Kidney glomerular epithelial cell (primary cell): ENCODE results near the gene RCAN2.

ENCODE experiments used
- DNase-seq: peaks from one replicate; lab custom pipeline; 2025; lab: John Stamatoyannopoulos, UW

Gene RCAN2

DNA sequence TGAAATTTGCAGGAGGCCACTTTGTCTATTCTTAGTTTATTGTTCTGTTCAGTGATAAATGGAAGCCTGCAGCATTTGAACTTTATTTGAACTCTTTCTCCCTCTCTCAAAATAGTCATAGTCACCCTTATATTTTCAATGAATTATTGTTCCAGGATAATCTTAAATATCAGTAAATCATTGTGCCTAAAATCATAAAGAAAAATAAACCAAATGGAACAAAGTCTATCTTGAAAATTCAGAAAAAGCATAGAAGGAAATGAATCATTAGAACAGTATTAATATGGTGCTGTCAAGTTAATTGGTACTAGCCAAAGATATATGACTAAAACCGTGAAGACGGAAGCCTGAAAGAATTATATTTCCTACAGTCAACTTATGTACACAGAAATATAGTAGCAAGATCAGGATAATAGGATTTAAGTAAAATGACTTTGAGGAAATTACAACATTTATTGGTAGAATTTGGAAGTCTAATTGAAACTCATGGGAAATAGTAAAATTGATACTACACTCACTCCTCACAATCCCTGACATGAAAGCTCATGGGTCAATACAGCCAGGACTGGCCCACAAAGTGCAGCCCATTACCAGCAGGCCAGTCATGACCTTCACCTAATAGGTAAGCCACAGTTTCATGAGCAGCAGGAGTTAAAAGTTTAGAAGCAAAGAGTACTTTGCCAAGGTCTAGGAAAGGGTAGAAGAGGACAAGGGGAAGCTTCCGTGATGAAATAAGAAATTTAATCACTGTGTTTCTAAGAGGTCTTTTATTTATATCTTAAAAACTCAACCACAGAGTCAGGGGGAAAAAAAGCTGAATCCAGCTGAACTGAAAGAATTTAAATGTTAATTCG, 200.6 kb downstream of the RCAN2 start:
- no peak for DNase-seq

DNA sequence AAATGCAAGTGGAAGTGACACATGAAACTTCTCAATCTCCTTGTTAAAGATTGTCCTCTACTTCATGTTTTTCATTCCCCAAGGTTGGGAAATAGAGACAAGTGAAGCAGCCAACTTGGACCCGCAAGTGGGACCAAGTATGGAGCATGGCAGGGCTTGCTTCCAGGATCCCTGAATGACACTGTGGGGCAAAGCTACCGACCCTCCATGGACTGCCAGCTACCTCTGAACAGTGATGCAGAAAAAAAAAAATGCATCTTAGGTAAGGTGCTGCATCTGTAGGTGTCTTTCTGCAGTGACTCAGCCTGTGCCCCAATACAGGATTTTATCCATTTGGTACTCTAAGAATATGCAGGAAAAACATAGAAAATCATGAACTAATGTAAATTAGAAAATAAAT, 201.4 kb downstream of the RCAN2 start:
- no peak for DNase-seq

DNA sequence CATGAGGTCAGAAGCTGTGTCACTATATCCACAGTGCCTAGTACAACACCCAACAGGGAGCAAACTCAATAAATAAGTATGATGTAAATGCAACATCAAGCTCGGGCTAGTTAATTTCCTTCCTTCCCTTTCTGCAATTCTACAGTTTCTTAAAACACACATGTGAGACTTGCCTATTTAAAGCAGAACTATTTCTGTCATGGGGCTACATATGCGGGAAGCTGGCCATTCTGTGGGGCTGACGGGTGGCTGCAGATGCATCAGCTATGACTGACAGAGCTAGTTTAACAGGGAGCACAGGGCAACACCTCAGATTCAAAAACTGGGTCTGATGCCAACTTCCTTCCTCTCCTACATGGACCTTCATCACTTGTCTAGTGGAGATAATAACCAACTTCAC, 202.4 kb downstream of the RCAN2 start:
- no peak for DNase-seq

DNA sequence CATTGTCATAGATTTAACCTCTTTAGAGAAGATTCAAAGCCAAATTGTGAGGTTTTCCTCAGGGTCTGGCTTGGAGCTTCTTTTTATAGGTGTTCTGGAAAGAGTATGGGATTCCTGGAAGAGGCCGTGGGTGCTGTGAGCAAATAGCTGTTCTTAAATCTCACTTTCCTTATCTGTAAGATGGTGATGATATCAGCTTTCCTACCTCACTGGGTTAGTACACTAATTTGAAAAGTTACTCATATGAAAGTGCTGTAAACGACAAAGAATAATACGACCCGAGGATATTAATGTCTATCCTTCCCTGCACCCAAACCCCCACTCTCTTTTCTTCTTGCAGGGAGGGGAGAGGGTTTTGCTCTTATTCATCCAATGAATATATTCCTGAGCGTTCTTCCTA, 203.6 kb downstream of the RCAN2 start:
- no peak for DNase-seq

DNA sequence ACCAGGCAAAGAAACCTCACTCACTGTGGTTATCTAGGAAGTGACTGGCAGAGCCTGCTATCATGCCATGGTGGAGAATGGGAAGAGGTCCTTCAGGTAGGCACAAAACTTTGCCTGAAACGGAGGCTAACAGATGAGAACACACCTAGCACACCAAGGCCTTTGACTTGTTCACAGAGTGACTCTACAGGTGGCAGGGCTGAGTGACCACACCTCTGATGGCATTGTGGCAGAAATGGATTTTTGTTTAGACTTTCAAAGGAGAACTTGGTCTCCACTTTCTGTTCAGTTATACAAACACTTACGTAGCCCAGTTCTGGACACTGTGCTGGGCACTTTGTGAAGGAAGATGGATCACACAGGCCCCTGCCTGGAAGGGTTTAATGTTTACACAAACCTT, 204.2 kb downstream of the RCAN2 start:
- DNase-seq = no peak

DNA sequence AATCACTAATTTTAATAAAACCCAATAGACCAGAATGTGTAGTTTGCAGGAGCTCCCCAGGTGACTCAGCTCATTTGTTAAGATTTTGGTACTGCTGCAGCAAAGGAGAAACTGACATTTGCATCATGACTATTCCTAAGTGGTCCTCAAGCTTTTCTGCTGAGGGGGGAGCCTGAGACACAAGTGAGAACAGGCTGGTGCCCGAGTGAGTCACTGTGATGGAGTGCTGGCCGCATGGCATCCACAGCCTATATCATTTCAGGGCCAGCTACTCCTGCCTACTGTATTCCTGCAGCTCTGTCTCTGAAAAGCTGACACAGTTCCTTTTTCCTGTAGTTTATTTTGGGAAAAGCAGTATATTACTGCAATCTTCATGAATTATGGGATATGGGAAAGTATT, 206.8 kb downstream of the RCAN2 start:
- DNase-seq = no peak

DNA sequence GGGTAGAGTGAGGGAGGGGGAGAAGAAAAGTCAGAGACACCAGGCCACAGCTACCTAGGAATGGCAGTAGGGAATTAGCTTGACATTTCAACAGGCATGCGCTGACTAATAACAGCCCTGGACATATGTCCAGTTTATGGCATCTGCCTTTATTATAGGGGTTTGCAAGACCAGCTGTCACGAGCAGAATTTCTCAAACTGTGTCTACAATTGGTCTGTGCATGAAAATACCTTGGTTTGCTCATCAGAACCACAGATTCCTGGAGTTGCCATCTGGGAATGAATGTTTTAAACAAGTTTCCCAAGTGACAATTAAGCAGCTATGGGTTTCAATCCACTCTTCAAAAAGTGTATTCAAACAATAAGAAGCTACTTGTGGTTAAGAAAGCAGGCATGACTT, 210.1 kb downstream of the RCAN2 start:
- no peak for DNase-seq

DNA sequence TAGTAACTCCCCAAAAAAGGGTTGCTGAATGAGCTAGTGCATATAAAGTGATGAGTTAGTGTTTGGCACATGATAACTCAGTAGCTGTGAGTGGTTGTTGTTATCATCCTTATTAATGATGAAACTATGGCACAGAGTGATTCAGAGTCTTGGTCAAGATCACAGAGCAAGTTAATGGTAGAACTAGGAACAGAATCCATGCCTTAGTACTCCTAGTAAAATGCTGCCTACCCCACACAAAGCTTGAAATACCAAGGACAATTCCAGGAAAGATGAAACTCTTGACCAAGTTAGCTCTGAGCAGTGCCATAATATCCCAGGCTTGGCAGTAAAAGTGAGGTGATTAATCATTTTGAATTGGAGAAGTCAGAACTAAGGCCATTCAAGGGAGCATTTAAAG, 211.4 kb downstream of the RCAN2 start:
- DNase-seq = no peak

DNA sequence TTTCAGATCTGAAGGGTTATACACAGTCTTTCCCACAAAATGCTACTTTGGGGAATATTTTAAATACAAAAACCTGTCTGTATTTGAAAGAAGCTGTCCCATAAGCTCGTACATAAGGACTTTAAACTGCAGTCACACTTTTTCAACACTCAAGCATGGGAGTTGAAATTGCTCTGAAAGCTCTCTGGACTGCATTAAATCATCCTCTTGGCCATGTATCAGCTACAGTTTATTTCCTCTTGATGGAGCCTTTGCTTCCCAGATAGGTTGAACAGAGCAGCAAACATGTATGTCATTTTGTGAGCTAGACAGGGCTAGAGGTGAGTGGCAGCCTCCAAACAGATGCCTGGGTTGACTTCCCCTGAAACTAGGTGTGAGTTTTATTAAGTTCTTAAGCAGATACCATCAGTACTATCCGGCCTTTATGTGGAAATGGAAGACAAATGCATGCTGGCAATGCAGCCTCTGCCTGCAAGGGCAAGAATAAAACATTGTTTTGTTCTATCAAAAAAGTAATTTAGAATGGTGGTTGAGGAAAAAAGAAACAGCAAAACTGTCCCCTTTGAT, 214.6 kb downstream of the RCAN2 start:
- no peak for DNase-seq

DNA sequence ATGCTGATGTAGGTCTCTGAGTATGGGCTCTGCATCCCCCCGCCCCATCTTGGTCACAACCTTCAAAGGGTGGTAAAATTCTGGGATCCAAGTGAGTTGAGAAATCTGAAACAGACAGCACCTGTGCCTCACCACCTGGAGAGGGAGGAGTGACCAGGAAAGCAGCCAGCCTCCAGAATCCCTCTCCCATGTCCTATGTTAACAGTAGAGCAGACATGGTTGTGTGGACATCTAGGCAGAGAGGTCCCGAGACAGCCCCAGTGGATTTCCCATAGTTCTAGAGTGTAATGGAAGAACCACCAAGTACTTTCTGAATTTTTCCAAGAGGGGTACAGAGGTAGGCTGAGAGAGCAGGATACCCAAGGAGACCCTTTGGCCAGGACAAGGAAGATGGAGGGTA, 216.7 kb downstream of the RCAN2 start:
- DNase-seq = no peak

DNA sequence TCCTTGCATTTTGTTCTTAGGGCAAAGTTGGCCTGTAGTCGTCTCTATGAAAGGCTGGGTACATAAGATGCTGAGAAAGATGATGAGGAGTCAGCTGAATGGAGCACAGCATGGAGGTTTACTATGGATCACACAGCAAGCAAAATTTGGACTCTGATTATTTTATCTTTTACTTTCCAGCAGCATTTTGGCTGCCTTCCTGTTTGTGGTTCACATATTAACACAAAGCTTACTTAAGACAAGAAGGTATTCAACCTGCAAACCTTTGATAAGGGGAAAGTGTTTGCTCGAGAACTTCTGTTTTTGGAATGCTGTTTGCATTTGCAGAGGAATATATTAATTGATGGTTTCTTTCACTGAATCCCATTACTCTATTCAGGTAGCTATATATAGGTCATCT, 217.3 kb downstream of the RCAN2 start:
- no peak for DNase-seq

DNA sequence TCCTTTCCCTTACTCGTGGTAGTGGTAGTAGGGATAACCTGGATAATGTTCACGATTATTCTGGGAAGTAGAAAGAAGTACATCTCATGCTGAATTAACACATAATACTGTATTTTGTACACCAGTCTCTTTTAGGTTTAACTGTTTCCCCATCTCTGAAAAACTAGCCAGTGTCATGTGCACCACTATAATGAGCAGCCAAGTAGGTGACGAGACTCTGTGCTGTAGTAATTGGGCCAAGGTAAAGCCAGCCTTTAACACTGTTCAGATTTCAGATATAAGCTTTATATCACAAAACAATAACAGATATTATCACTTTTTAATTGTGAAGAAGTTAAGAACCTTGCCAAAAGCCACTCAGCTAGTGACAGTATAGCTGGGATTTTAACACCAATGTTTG, 219.5 kb downstream of the RCAN2 start:
- no peak for DNase-seq

DNA sequence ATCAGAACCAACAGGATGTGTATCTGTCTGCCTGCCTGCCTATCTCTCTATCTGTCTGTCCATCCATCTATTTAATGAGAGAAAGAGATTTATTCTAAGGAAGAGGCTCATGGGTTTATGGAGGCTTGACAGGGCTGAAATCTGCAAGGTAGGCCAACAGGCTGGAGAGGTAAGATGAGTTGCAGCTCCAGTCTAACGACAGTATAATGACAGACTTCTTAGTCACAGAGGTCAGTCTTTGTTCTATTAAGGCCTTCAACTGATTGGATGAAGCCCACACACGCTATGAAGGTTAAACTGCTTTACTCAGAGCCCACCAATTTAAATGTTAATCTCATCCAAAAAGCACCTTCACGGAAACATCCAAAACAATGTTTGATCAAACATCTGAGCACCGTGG, 220.1 kb downstream of the RCAN2 start:
- no peak for DNase-seq

DNA sequence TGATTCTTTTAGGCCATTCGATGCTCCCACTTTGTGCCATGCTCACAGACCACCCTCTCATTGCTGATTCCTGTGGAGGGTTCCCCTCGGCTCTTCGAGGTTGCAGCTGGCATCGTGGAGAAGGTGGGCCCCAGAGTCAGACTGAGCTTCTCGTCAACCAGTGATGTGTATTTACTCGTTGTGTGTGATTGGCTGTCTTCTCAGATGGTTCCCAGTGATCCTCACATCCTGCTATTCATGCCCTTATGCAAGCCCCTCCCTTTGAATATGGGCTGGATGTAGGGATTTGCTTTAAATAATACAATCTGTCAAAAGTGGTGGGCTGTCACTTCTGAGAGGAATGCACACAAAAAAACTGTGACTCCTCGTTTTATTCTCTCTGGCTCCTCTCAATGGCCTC, 220.9 kb downstream of the RCAN2 start:
- no peak for DNase-seq

DNA sequence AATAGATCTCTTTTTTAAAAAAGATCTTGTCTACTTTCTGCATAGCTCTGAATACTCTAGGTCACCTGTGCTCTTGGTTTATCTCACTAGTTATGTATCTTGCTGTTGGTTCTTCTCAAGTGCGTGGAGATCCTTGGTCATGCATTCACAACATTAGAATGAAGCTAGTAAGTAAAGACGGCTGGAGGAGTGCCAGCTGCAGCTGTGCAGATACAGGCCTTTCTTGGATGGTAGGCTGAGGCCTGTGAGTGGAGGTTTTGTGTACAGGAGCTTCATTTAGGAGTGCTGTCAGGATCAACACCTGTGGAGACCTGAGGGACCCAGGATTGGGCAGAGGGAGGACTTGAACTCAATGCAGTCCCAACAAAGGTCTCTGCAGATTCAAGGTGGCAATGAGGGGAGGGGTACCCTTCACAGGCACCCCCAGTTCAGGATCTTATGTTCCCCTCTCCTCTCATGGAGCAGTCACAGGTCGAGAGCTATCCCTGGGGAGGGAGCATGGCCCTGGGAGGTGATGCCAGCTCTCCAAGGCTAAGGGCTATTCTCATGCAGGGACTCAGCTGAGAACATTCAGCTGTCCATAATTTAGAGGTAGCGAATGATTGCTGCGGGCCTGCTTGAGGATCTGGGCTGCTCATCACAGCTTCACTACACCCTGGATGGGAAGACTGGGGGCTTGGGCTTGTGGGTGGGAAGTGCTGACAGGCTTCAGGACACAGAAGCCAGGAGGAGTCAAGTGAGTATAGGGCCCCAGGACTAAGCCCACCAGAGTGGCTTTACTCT, 221.6 kb downstream of the RCAN2 start:
- no peak for DNase-seq

DNA sequence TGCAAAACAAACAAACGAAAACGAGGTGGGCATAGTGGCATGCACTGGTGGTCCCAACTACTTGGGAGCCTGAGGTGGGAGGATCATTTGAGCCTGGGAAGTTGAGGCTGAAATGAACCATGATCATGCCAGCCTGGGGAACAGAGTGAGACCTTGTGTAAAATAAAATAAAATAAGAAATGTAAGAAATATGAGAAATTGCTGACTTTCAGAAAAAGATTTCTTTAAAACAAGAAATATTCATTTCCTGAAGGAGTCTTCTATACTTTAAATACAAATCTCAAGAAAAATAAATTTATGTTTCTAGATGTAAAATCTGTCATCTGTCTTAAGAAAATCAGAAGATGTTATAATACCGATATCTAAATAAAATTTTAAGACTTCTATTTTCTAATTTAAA, 223.7 kb downstream of the RCAN2 start:
- no peak for DNase-seq

DNA sequence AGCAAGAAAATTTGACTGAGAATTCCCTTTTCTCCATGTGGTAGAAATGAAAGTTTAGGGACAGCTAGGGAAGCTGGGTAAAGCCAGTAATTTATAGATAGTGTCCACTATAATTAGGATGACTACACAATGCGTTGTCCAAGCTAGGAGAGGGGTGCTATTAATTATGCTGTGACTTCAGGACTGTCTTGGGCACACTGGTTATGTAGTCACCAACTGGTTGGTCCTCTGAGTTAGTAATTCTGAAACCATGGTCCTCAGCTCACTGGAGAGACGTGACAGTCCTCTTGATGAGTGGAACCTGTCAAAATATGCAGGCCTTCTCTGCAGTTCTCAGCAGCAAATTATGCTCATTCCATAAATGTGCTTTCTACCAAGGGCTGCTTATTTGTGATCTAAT, 225.9 kb downstream of the RCAN2 start:
- DNase-seq = no peak

DNA sequence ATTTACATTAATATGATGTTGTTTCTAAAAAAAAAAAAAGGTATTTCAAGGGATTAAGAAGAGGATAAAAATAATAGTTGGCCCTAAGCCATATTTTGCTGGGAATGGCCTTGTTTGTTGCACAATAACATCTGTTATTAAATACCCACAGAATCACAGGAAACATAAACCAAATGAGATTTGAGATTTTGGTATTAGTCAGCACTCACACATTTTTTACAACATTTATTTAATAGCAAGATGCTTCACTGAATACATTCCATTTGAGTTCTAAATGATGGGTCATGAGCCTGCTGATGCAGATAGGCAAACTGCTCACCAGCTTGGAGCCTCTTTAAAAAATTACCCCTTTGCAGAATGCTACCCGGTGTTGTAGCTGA, 227.6 kb downstream of the RCAN2 start:
- no peak for DNase-seq

DNA sequence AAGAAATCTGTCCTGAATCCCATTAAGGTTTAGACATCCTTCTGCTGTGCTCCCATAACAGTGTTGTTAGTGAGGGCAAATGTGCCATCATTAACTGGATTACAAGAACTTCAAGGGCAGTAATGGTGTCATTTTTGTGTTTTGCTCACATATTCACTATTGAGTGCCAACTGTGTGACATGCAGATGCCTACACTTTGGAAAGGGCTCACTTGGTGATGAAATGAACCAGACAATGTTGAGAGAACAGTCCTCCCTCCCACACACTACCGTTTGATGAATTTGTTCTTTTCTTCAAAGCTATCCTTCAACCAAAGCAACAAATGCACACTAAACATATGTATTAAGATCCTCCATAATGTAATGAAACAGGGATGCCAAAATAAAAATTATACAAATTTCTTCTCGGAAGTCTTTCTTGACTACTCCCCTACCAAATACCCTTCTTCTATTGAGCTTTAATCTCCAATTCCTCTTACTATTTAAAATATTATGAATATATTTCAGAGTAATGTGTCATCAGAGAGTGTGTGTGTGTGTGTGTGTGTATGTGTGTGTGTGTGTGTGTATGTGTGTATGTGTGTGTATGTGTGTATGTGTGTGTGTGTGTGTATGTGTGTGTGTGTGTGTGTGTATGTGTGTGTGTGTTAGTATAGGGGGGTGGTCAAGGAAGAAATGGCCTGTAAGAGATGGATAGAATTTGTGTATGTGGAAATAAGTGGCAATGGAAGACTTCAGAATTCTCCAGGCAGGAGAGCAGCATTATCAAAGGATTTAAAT, 228.1 kb downstream of the RCAN2 start:
- DNase-seq = no peak

DNA sequence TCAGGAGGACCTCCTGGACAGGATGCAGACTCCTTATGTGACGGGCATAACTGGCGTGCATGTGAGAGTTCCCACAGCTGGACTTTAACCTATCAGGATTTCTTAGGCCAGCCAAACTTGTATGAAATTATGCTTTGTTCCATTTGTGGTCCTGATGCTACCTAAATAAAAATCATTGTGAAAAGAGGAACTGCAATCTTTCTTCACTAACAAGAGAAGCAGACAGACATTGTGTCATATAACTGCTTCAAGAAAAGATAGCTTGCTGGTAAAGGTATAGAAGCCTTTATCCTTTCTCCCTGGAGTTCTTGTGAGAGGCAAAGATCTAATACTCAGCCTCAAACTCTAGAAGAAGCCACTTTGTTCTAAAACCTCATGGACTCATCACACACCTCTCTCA, 233.0 kb downstream of the RCAN2 start:
- no peak for DNase-seq

DNA sequence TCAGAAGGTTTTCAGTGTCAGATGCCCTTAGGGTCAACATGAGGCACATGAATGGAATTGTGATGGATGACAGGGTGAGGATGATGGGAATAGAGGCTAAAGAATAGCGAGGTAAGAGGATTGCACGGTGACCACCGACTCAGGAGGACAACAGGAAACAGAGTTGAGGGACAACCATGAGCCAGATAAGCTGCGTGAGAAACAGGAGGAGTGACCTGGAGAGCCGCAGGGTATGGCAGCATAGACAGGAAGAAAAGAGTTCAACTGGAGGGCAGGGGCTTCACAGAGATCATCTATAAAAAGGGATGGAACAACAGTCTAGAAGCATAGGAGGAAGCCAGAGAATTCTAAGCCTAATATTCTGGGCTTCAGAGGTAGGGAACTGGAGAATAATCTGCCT, 235.7 kb downstream of the RCAN2 start:
- no peak for DNase-seq

DNA sequence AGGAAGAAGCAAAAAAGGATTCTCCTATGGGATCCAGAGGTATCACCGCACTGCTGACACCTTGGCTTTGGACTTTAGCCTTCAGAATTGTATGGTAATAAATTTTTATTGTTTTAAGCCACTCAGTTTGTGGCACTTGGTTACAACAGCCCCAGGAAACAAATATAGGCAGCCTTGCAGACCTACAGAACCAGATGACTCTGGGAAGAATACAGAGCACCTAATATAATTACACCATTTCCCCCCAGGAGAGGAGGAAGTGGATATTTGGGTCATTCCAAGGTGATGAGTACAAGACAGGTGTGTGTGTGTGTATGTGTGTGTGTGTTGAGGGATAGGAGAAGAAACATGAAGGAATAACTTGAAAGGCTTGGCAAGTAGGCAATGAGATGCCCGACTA, 236.3 kb downstream of the RCAN2 start:
- DNase-seq = no peak

DNA sequence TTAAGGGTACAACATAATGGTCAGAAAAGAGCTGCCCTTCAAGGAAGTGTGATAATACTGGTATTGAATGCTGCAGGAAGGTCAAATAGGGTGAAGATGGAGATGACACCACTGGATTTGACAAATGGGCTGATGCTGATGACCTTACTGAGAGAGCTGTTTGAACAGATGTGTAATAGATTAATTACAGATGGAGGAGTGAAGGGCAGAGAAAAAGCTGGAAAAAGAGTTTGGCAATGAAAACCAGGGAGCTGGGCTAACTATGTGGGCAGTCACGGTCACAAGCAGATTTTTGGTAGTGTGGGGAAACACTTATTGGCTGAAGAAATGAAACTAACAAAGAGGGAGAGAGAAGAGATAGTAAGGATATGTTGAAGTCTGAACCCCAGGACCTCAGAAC, 236.9 kb downstream of the RCAN2 start:
- no peak for DNase-seq
